H4 (cell line): ENCODE results near the gene RHBDF1. TPM values are rescaled to one million over a fixed set of nuclear protein-coding genes. Genes with fewer than 3 reads are reported as not detected.
A peak's percentile ranks its signal among the peaks of the same experiment; 100 is the strongest.

Source experiments
- DNase-seq: peaks from one replicate; pipeline ENCODE4 v3.0.0-alpha.2; 2015; ENCODE audit warnings: low spot score
- total RNA-seq: library from RNA; depleted of rRNA; stranded (reverse); fragments of >200 nt; shearing (Covaris generic); gene quantifications from 2 replicates; pipeline ENCODE4 v1.2.3, GENCODE V29; 2014

Gene RHBDF1
- total RNA-seq, 1 experiment from 2014 or later, result 12.4 TPM

- peak; percentile 91 for DNase-seq
Observed at GRCh38 chr16:75580-76501, 3.4 kb upstream of the RHBDF1 start.

- no peak for DNase-seq
Observed at GRCh38 chr16:74747-75334, 2.4 kb upstream of the RHBDF1 start.

GRCh38 chr16:74051-74746 lies 1.8 kb upstream of the RHBDF1 start:
- no peak for DNase-seq

- DNase-seq, result peak; percentile 77
Observed at GRCh38 chr16:71540-72401, 660 bp downstream of the RHBDF1 start.

- no peak for DNase-seq
Observed at GRCh38 chr16:71210-71539, 1.3 kb downstream of the RHBDF1 start.

- DNase-seq, result no peak
Observed at GRCh38 chr16:69181-69580, 3.2 kb downstream of the RHBDF1 start.

GRCh38 chr16:67884-68789 lies 4.3 kb downstream of the RHBDF1 start:
- DNase-seq, result no peak

GRCh38 chr16:67183-67791 lies 5.1 kb downstream of the RHBDF1 start:
- no peak for DNase-seq

GRCh38 chr16:66309-67182 lies 5.9 kb downstream of the RHBDF1 start:
- DNase-seq, result no peak

GRCh38 chr16:65745-66144 lies 6.7 kb downstream of the RHBDF1 start:
- DNase-seq, result peak; percentile 65

GRCh38 chr16:64914-65255 lies 7.5 kb downstream of the RHBDF1 start:
- DNase-seq, result no peak

- no peak for DNase-seq
Observed at GRCh38 chr16:63998-64913, 8.2 kb downstream of the RHBDF1 start.

GRCh38 chr16:63466-63865 lies 9.0 kb downstream of the RHBDF1 start:
- no peak for DNase-seq

- DNase-seq, result no peak
Observed at GRCh38 chr16:62968-63391, 9.5 kb downstream of the RHBDF1 start.

- no peak for DNase-seq
Observed at GRCh38 chr16:62283-62967, 10.0 kb downstream of the RHBDF1 start.

- no peak for DNase-seq
Observed at GRCh38 chr16:61879-62281, 10.6 kb downstream of the RHBDF1 start.
